Motor neuron (in vitro differentiated cells): ENCODE measurements around the gene ID1. TPM values are rescaled to one million over a fixed set of nuclear protein-coding genes. Genes with fewer than 3 reads are reported as not detected.
"Not testable (repeated sequence)": the region's sequence is repeated elsewhere in the genome, so short reads cannot be mapped to it uniquely, and the experiment has no call there.

Experiments used
- ATAC-seq, 8 experiments: fragments of 200-7000 bp; cut with Tn5 transposase; replicated peaks in 6 of 8; 2 replicates each; pipeline ENCODE4 v1.8.0; 2021; ENCODE audit warnings: mild to moderate bottlenecking in 8 of 8, moderate library complexity in 8 of 8
- H3K27ac ChIP-seq, 2 donors: fragments of 250-450 bp; sonication (Bioruptor Pico); 2 replicates each; pipeline ENCODE4 v1.9.0; 2021; ENCODE audit warnings: antibody characterized with exemption in 2 of 2, mild to moderate bottlenecking in 2 of 2, moderate library complexity in 1 of 2
- H3K4me1 ChIP-seq, 2 donors: fragments of 250-450 bp; sonication (Bioruptor Pico); replicated peaks in 1 of 2; 2 replicates each; pipeline ENCODE4 v1.6.1; 2021; ENCODE audit warnings: antibody characterized with exemption in 2 of 2, mild to moderate bottlenecking in 2 of 2, moderate library complexity in 1 of 2
- H3K4me3 ChIP-seq, 5 donors: fragments of 250-450 bp; sonication (Bioruptor Pico); 2 replicates each; pipeline ENCODE4 v1.9.0; 2021; ENCODE audit warnings: antibody characterized with exemption in 5 of 5, mild to moderate bottlenecking in 5 of 5, moderate library complexity in 4 of 5
- WGBS, 10 experiments: fragments of 450-650 bp; shearing (Covaris generic); methylation state at CpG; one replicate each; pipeline ENCODE4 v1.0.0; 2022; 5-methylcytosine and 5-hydroxymethylcytosine counted together
- in situ Hi-C, 9 experiments: fragments of 400-800 bp; cut with MboI; loops; one replicate each; pipeline ENCODE4 v1.15.0; 2021; ENCODE audit warnings: low sequenced_read_pairs in 9 of 9, low pct_unique_long_range_greater_than_20kb in 2 of 9; ENCODE audit not compliant: unreplicated experiment in 9 of 9
- total RNA-seq, 8 experiments: library from RNA; unstranded; fragments of 300-600 nt; gene quantifications; 2 replicates each; pipeline versions ENCODE4 v1.2.3 to v1.2.4, GENCODE V29; 2022

Gene ID1
- total RNA-seq, 8 experiments from 2014 or later = 10.0 to 64.5 (median 19.6) TPM

- in situ Hi-C loops = no loop called here
- WGBS, 10 experiments = 10 to 72% (median 60%) methylated on average over 2 to 9 of the region's 9 CpGs; no CpG with 5 or more reads in 1 of the 10 experiments
- ATAC-seq = peak in 1 of 8 experiments; percentile 0
- Histone ChIP-seq H3K4me1 (peaks cover 26 to 31% of the 10 kb centered on the region in 2 donors), H3K27ac (no peak overlapping the region), H3K4me3 (peak overlapping the region in 1 of 5 donors; percentile 97)
Measured at GRCh38 chr20:31607640-31608250, 2.7 kb downstream of the ID1 start.

GRCh38 chr20:31608251-31608945, 3.3 kb downstream of the ID1 start:
- peak in 7 of 8 experiments; percentile 1 to 38 (median 24) for ATAC-seq
- Histone ChIP-seq H3K4me1 (peaks cover 26 to 31% of the 10 kb centered on the region in 2 donors), H3K27ac (peak overlapping the region in 1 of 2 donors; percentile 43), H3K4me3 (peak overlapping the region in 4 of 5 donors; percentile 7 to 22 (median 10))
- WGBS, 10 experiments = 8 to 100% (median 19%) methylated on average over 1 to 7 of the region's 45 CpGs; no CpG with 5 or more reads in 4 of the 10 experiments
- in situ Hi-C loops = no loop called here

GRCh38 chr20:31612271-31612640, 7.2 kb downstream of the ID1 start:
- H3K27ac ChIP-seq, H3K4me3 ChIP-seq, ATAC-seq: not testable (repeated sequence)
- WGBS, 10 experiments = 55 to 100% (median 95%) methylated on average over 1 to 7 of the region's 12 CpGs; no CpG with 5 or more reads in 1 of the 10 experiments
- H3K4me1 ChIP-seq = peaks cover 16 to 18% of the 10 kb centered on the region in 2 donors
- in situ Hi-C loops = loop anchor here in 3 of 9 experiments (10.0 kb wide), 1 partner anchor 47 kb away; no protein-coding TSS in a partner anchor

GRCh38 chr20:31615416-31615815, 10.3 kb downstream of the ID1 start:
- Histone ChIP-seq H3K4me1 (no peaks in the 10 kb centered on the region), H3K27ac (no peak overlapping the region), H3K4me3 (no peak overlapping the region)
- WGBS, 10 experiments = 43 to 100% (median 85%) methylated on average over 1 to 7 of the region's 8 CpGs; no CpG with 5 or more reads in 1 of the 10 experiments
- in situ Hi-C loops = loop anchor here in 4 of 9 experiments (5.0 to 10.0 kb wide), 2 partner anchors 51 to 53 kb away; no protein-coding TSS in a partner anchor
- no peak for ATAC-seq

- Histone ChIP-seq H3K27ac (no peak overlapping the region), H3K4me1 (no peaks in the 10 kb centered on the region), H3K4me3 (no peak overlapping the region)
- ATAC-seq = no peak
- in situ Hi-C loops = loop anchor here in 4 of 9 experiments (5.0 to 10.0 kb wide), 2 partner anchors 53 to 55 kb away; no protein-coding TSS in a partner anchor
- WGBS, 10 experiments = 67 to 100% (median 81%) methylated on average over 1 to 6 of the region's 6 CpGs; no CpG with 5 or more reads in 1 of the 10 experiments
Measured at GRCh38 chr20:31617432-31618104, 12.5 kb downstream of the ID1 start.

- no peaks in the 10 kb centered on the region for H3K4me1 ChIP-seq
- no peak overlapping the region for H3K4me3 ChIP-seq
- in situ Hi-C loops = no loop called here
- ATAC-seq = no peak
- 25 to 92% (median 75%) methylated on average over 1 to 3 of the region's 3 CpGs; no CpG with 5 or more reads in 5 of the 10 experiments for WGBS, 10 experiments
- H3K27ac ChIP-seq = no peak overlapping the region
Measured at GRCh38 chr20:31620246-31620645, 15.2 kb downstream of the ID1 start.

GRCh38 chr20:31623123-31623505, 18.0 kb downstream of the ID1 start:
- WGBS, 10 experiments = 90 to 100% (median 95%) methylated on average over 1 to 6 of the region's 6 CpGs; no CpG with 5 or more reads in 6 of the 10 experiments
- in situ Hi-C loops, H3K4me1 ChIP-seq, ATAC-seq, H3K4me3 ChIP-seq, H3K27ac ChIP-seq: not testable (repeated sequence)

GRCh38 chr20:31626534-31626933, 21.4 kb downstream of the ID1 start:
- ATAC-seq, H3K27ac ChIP-seq, H3K4me1 ChIP-seq, in situ Hi-C loops, H3K4me3 ChIP-seq: not testable (repeated sequence)
- WGBS, 10 experiments = 53 to 100% (median 85%) methylated on average over 2 to 8 of the region's 8 CpGs

- ATAC-seq, in situ Hi-C loops, H3K4me1 ChIP-seq, H3K27ac ChIP-seq, H3K4me3 ChIP-seq: not testable (repeated sequence)
- 67% methylated on average over 1 of the region's 2 CpGs; no CpG with 5 or more reads in 9 of the 10 experiments for WGBS, 10 experiments
Measured at GRCh38 chr20:31628057-31628456, 23.0 kb downstream of the ID1 start.

GRCh38 chr20:31630187-31630790, 25.2 kb downstream of the ID1 start:
- H3K4me3 ChIP-seq = no peak overlapping the region
- in situ Hi-C loops = loop anchor here in 1 of 9 experiments (10.0 kb wide), 1 partner anchor 95 kb away; the partner anchor contains the start of gene BCL2L1
- ATAC-seq = no peak
- no peaks in the 10 kb centered on the region for H3K4me1 ChIP-seq
- WGBS, 10 experiments = 60 to 93% (median 80%) methylated on average over 1 to 2 of the region's 2 CpGs; no CpG with 5 or more reads in 5 of the 10 experiments
- H3K27ac ChIP-seq = no peak overlapping the region

GRCh38 chr20:31632548-31633338, 27.7 kb downstream of the ID1 start:
- Histone ChIP-seq H3K4me1 (no peaks in the 10 kb centered on the region), H3K4me3 (no peak overlapping the region), H3K27ac (no peak overlapping the region)
- in situ Hi-C loops = loop anchor here in 1 of 9 experiments (10.0 kb wide), 1 partner anchor 92 kb away; the partner anchor contains the start of gene BCL2L1
- WGBS, 10 experiments = 70 to 100% (median 94%) methylated on average over 1 to 18 of the region's 40 CpGs; no CpG with 5 or more reads in 2 of the 10 experiments
- ATAC-seq = no peak
